ENCODE results near the gene SKAP2. TPM values are rescaled to one million over a fixed set of nuclear protein-coding genes. Genes with fewer than 3 reads are reported as not detected.

The SKAP2 gene
- total and polyA plus RNA-seq, 10 of the 15 experiments (the other 5 are each of a cell fraction or from before 2014, with no cell fraction given), result 10.9 to 40.6 (median 23.5) TPM

DNA sequence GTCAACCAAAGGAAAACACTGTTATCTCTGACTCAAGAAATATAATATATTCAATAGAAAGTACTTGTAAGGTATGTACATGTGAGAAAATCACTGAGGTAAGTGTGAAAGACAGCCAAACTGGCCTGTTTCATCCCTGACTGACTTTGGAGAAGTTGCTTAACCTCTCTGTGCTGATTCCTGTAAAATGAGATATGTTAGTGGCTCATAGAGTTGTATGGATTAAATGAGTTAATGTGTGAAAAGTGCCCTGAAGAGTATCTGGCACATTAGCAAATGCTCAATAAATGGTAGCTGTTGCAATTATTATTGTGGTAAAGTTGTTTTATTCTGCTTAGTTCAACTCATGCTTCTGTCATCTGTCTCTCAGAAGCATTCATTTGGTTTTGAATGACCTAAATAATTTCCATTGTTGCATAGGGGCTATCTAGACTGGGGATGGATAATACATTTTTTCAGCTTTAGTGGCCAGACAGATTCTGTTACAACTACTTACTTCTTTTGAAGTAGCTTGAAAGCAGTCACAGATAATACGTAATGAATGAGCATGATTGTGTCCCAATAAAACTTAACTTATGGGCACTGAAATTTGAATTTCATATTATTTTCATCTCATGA, 84.3 kb downstream of the SKAP2 start:
- POLR2A ChIA-PET, result no interaction called here
- no peaks in the 10 kb centered on the region for H3K9me3 ChIP-seq (replicated peaks; ENCODE audit: control insufficient read depth, insufficient read depth, low read length)
- FAIRE-seq, result no peak
- SMC1A ChIA-PET (ENCODE audit: uncharacterized antibody, unreplicated experiment), result interaction anchor here (0.6 to 2.1 kb wide), 5 partner anchors 9 to 251 kb away, joined by 3 to 5 read pairs (median 3); no protein-coding TSS in a partner anchor
- CTCF ChIA-PET, result no interaction called here
- intact Hi-C loops (cut with micrococcal nuclease; ENCODE audit: unreplicated experiment) (no loop called here), in situ Hi-C loops (cut with MboI) (no loop called here)
- no peak for ATAC-seq
- H3K36me3 ChIP-seq (ENCODE audit: control insufficient read depth in 2 of 2, insufficient read depth in 2 of 2, low read length in 1 of 2), result no peaks in the 10 kb centered on the region; a peak in 1 of 4 replicates
- H4K20me1 ChIP-seq (ENCODE audit: control insufficient read depth, insufficient read depth), result no peaks in the 10 kb centered on the region
- no peak overlapping the region for H3K9ac ChIP-seq (ENCODE audit: control insufficient read depth, insufficient read depth, low read length)
- H3K79me2 ChIP-seq (ENCODE audit: control insufficient read depth, insufficient read depth, low read length), result no peaks in the 10 kb centered on the region
- RAD21 ChIA-PET (ENCODE audit: unreplicated experiment), result no interaction called here
- no TSS peak for BruUV-seq (replicated peaks)
- H3K27me3 ChIP-seq (replicated peaks in 1 of 2; ENCODE audit: control insufficient read depth in 2 of 2, insufficient read depth in 2 of 2, low read length in 1 of 2), result no peaks in the 10 kb centered on the region
- no peak overlapping the region for H2AFZ ChIP-seq (ENCODE audit: control insufficient read depth, low read depth, low read length)
- H3K4me1 ChIP-seq (ENCODE audit: control insufficient read depth, insufficient read depth, low read length), result no peaks in the 10 kb centered on the region
- WGBS (ENCODE audit: insufficient coverage, insufficient replicate concordance, low lambda C conversion rate, missing lambda C conversion rate), result 97% methylated on average over 1 of the region's 1 CpG
- H3K4me3 ChIP-seq, result no peak overlapping the region
- no peak overlapping the region for H3K27ac ChIP-seq (ENCODE audit: control insufficient read depth, insufficient read depth)
- DNase-seq (ENCODE audit: low read depth, low spot score), result no peak
- no peak overlapping the region for H3K4me2 ChIP-seq (ENCODE audit: control insufficient read depth, insufficient read depth)
- TF ChIP-seq, protein P1, sequence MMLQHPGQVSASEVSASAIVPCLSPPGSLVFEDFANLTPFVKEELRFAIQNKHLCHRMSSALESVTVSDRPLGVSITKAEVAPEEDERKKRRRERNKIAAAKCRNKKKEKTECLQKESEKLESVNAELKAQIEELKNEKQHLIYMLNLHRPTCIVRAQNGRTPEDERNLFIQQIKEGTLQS (IDR thresholded peaks at IDR 0.05; ENCODE audit: borderline replicate concordance, extremely low read depth, low read depth, low read length), result no peak
- TF ChIP-seq, protein P2, sequence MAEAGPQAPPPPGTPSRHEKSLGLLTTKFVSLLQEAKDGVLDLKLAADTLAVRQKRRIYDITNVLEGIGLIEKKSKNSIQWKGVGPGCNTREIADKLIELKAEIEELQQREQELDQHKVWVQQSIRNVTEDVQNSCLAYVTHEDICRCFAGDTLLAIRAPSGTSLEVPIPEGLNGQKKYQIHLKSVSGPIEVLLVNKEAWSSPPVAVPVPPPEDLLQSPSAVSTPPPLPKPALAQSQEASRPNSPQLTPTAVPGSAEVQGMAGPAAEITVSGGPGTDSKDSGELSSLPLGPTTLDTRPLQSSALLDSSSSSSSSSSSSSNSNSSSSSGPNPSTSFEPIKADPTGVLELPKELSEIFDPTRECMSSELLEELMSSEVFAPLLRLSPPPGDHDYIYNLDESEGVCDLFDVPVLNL (IDR thresholded peaks at IDR 0.05; ENCODE audit: low read depth, low read length), result no peak
- TF ChIP-seq KDM1A (IDR thresholded peaks at IDR 0.05; ENCODE audit: borderline replicate concordance), result no peak
- TF ChIP-seq SIX5 (IDR thresholded peaks at IDR 0.05; ENCODE audit: low read depth, low read length, severe bottlenecking), result no peak
- no peak for TF ChIP-seq BACH1 (IDR thresholded peaks at IDR 0.05; ENCODE audit: borderline replicate concordance)
- TF ChIP-seq, protein P3, sequence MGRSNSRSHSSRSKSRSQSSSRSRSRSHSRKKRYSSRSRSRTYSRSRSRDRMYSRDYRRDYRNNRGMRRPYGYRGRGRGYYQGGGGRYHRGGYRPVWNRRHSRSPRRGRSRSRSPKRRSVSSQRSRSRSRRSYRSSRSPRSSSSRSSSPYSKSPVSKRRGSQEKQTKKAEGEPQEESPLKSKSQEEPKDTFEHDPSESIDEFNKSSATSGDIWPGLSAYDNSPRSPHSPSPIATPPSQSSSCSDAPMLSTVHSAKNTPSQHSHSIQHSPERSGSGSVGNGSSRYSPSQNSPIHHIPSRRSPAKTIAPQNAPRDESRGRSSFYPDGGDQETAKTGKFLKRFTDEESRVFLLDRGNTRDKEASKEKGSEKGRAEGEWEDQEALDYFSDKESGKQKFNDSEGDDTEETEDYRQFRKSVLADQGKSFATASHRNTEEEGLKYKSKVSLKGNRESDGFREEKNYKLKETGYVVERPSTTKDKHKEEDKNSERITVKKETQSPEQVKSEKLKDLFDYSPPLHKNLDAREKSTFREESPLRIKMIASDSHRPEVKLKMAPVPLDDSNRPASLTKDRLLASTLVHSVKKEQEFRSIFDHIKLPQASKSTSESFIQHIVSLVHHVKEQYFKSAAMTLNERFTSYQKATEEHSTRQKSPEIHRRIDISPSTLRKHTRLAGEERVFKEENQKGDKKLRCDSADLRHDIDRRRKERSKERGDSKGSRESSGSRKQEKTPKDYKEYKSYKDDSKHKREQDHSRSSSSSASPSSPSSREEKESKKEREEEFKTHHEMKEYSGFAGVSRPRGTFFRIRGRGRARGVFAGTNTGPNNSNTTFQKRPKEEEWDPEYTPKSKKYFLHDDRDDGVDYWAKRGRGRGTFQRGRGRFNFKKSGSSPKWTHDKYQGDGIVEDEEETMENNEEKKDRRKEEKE (IDR thresholded peaks at IDR 0.05), result no peak
- TF ChIP-seq, protein P4, sequence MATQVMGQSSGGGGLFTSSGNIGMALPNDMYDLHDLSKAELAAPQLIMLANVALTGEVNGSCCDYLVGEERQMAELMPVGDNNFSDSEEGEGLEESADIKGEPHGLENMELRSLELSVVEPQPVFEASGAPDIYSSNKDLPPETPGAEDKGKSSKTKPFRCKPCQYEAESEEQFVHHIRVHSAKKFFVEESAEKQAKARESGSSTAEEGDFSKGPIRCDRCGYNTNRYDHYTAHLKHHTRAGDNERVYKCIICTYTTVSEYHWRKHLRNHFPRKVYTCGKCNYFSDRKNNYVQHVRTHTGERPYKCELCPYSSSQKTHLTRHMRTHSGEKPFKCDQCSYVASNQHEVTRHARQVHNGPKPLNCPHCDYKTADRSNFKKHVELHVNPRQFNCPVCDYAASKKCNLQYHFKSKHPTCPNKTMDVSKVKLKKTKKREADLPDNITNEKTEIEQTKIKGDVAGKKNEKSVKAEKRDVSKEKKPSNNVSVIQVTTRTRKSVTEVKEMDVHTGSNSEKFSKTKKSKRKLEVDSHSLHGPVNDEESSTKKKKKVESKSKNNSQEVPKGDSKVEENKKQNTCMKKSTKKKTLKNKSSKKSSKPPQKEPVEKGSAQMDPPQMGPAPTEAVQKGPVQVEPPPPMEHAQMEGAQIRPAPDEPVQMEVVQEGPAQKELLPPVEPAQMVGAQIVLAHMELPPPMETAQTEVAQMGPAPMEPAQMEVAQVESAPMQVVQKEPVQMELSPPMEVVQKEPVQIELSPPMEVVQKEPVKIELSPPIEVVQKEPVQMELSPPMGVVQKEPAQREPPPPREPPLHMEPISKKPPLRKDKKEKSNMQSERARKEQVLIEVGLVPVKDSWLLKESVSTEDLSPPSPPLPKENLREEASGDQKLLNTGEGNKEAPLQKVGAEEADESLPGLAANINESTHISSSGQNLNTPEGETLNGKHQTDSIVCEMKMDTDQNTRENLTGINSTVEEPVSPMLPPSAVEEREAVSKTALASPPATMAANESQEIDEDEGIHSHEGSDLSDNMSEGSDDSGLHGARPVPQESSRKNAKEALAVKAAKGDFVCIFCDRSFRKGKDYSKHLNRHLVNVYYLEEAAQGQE (IDR thresholded peaks at IDR 0.05; ENCODE audit: low read depth, low read length), result no peak
- TF ChIP-seq MTA3 (IDR thresholded peaks at IDR 0.05; ENCODE audit: borderline replicate concordance, low read length), result no peak
- no peak for TF ChIP-seq CBFB (IDR thresholded peaks at IDR 0.05; ENCODE audit: low read depth)
- TF ChIP-seq NRF1 (conservative IDR thresholded peaks at IDR 0.05; ENCODE audit: low read depth, low read length), result no peak
- no peak for TF ChIP-seq ZNF24 (IDR thresholded peaks at IDR 0.05)
- TF ChIP-seq, protein P5, sequence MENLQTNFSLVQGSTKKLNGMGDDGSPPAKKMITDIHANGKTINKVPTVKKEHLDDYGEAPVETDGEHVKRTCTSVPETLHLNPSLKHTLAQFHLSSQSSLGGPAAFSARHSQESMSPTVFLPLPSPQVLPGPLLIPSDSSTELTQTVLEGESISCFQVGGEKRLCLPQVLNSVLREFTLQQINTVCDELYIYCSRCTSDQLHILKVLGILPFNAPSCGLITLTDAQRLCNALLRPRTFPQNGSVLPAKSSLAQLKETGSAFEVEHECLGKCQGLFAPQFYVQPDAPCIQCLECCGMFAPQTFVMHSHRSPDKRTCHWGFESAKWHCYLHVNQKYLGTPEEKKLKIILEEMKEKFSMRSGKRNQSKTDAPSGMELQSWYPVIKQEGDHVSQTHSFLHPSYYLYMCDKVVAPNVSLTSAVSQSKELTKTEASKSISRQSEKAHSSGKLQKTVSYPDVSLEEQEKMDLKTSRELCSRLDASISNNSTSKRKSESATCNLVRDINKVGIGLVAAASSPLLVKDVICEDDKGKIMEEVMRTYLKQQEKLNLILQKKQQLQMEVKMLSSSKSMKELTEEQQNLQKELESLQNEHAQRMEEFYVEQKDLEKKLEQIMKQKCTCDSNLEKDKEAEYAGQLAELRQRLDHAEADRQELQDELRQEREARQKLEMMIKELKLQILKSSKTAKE (IDR thresholded peaks at IDR 0.05; ENCODE audit: low read depth, poor library complexity, severe bottlenecking), result no peak
- no peak for TF ChIP-seq RBBP5 (conservative IDR thresholded peaks at IDR 0.05)
- no peak for TF ChIP-seq RELA (IDR thresholded peaks at IDR 0.05; ENCODE audit: borderline replicate concordance, partially characterized antibody)

All from GM12878 (cell line).